CD1c-positive myeloid dendritic cell (primary cell): ENCODE data around the gene IGF2.

Source experiments
- DNase-seq: peaks from one replicate; pipeline ENCODE4 v3.0.0-alpha.2; 2016; ENCODE audit errors: extremely low spot score

The IGF2 gene

DNA sequence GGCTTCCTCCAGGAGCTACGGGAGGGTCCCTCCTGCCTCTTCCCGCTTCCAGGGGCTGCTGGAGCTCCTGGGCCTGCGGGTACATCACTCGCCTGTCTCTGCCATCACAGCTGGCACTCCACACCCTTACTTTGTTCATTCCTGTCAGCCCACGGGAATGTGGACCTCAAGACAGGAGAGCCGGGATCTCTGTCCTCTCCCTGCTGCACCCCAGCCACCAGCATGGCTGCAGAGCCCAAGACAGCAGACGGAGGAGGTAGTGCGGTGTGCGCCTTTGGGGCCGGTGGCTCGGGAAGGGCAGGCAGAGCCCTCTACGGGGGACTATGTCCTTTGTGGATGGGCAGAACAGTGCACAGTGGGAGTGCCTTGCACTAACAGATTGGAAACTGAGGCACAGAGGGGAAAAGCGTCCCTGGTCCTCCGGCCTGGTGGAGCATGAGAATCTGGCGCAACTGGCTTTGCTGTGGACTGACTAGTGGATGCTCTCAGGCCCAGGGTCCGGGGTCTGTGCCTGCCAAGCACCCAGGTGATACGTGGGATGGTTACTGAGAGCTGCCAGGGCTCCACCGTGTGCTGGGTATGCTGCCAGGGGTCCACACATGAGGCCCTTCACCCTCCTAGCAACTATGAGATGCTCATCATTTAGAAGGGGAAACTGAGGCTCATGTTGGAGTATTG, 47.3 kb downstream of the IGF2 start:
- DNase-seq: no peak

DNA sequence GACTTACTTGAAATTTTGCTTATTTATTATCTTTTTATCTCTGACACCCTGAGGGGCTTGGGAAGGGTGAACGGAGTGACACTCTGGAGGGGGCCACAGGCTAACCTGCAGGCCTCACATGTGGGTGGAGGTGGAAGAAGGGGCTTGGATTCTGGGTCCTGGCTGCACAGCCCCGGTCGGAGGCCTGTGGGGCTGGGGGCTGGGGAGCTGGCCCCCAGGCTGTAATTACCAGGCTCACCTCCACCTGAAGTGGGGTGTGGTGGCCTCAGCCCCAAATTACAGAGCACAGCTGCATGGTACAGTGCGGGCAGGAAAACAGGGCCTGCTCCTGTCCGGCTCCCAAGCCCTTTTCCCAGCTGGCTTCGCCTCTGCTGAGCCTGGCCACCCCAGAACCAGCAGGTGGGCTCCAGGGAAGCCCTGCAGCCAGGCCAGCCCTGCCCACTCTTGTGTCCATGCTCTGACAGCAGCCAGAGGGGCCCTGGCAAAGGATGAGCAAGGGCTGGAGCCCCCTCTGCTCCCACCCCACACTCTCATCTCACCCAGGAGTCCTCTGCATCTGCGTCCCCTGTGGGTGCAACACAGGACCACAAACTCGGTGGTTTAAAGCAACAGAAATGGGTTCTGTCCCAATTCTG, 48.0 kb downstream of the IGF2 start:
- no peak for DNase-seq

DNA sequence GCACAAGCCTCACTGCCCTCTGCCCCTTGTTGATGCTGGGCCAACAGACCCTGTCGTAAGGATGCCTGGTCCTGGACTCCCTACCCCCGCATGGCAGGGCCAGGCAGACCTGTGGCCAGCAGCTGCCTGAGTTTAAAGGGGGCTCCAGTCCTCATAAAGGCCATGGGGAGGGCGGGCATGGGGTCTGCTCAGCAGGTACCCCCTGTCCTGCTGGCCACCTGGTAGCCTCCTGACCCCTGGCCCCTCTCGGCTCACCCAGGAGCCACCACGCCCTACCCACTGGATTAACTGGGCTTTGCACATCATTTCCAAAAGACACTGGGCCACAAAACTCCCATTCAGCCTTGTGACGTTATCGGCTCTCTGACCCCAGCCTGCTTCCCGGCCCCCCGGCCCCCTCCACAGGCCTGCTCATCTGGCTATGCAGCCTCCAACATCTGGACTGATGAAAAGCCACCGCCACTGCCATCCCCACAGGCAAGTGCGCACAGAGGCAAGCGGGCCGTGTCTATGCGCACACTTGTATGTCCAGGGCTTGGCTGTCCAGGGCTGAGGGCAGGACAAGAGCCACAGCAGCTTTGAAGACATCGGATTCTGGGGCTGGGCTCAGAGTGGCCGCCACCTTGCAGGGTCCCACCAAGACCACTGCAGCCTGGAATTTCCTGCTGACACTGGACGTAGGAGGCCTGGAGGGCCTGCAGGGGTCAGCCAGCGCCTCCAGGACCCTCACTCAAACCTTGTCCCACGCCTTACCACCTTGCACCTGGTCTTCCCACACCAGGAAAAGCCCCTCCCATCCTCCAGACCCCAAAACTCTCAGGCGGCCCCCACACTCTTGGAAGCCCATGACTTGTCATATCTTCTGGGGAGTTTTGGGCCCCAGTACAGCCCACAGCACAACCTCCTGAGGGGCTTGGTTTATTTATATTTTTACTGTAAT, 48.7 kb downstream of the IGF2 start:
- DNase-seq: no peak

DNA sequence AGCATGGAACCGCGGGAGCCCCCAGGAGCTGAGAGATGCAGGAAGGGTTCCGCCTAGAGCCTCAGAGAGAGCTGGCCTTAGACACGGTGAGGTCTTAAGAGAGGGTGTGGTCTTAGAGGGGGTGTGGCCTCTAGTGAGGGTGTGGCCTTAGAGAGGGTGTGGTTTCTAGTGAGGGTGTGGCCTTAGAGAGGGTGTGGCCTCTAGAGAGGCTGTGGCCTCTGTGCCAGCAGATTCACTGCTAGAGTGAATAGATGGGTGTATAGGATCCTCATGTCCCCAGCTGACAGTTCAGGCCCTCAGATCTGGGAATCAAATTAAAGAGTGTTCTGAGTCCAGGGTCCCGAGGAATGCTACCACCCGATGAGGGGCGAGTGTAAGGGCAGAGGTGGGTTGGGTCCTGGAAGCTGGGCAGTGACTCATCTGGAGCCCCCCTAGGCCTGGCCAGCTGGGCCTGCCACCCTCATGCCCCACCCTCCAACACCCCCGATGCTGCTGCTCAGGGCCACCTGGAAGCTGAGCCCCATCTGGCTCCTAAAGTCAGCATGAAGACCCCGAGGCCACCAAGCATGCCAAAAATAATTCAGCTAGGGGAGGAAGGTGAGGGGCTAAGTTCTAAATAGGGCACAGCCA, 49.5 kb downstream of the IGF2 start:
- peak; percentile 57 for DNase-seq

DNA sequence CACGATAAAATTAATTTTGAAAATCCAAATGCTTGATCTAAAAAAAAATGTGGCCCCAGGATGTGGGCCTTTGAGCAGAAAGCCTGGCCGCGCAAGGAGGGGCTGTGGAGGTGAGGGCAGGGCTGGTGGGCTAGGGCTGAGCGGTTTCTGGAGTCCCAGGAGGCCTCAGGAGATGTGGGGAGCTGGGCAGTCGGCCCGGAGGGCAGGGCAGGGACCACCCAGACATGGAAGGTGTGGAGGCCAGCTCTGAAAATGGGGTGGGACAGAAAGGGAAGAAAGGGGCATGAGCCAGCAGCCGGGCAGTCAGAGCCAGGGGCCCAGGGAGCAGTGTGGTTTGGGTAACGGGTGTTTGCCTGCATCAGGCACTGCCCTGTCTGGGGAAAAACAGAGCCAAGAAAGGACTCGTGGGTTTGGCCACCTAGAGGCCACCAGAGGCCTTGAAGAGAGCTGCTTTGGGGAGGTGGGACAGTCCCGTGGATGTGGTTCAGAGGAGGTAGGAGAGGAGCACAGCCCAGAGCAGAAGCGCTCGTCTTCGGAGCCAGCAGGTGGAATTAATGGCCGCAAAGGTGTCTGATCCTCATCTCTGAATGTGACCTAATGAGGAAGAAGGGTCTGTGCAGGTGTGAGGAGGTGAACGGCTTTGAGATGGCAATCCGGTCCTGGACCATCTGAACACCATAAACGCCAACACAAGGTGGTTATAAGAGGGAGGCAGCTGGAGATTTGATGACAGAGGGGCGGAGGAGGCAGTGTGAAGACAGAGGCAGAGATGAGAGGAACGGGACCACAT, 50.2 kb downstream of the IGF2 start:
- DNase-seq: no peak

DNA sequence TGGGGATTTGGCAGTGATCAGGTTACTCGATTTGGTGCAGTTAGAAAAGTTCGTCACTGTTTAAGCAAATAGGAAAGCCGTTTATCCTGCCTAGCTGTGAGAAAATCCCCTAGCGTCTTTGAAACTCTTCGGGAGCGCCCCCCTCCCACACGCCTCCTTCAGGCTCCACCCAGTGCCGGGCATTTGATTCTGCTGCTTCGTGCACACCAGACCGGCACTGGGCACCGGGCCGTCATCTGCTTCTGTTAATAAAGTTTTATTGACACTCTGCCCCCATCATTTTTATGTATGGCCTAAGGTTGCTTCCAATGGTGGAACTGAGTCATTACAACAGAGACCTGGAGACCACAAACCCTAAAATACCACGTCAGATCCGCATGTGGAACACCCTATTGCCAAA, 50.9 kb downstream of the IGF2 start:
- DNase-seq: no peak

DNA sequence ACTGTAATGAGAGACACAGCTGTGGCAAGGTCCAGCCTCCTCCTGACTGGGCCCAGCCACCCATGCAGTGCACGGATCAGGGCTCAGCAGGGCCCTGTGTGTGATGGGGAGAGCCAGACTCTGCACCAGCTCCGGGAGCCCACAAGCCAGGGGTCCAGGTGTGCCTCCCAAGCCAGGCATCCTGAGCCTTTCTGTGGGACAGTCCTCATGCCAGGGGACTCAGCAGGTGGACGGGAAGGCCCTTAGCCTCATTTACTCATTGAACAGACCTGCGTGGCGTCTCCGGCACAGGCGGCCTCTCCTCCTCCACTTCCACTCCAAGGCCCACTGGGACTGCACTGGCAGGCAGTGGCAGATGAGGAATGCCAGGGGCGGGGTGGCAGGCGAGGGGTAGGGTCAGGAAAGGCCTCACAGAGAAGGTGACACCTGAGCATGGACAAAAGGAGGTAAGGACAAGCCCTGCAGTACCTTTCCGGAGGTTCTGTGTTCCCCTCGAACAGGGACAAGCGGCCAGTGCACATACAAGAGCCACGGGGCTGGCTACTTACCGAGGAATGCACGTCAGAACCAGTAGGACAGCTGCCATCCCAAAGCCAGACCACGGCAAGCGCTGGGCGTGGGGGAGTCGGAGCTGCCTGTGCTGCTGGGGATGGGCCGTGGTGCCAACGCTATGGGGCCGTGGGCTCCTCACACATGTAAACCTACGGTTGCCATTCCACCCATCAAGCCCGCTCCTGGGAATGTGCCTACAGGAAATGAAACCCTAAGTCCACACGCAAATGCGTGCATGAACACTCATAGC, 52.7 kb downstream of the IGF2 start:
- no peak for DNase-seq

DNA sequence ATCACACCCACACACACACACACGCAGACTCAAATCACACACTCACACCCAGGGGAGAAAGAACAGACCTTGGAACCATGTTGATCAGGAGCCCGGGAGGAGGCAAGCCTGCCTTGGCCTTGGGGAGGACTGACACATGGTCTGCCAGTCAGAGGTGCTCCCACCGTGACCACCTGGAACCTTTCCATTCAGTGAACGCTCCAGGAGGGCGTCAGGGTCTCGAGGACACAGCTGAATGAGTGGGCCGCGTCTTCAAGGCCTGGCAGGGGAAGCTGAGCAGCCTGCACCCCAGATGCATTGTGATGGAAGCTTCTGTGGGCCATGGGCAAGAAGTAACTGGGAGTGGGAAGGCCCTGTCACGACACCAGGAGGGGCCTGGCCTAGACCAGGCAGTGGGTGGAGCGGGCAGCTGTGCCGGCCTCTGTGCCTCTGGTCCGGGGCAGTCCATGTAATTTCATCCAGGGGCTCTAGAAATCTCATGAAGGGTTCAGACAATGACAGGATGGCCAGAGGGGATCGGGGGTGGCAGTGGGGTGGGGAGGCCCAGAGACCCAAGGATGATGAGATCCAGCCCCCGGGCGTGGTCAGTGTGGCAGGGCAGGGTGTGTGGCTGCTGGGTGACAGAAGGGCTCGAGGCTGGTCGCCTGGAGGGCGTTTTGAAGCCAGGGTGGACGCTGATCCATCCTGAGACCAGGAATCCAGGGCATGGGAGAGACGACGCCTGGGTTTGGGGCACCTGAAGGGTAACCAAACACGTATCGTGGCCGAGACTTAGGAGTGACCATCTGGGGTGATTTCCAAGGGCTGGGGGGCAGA, 53.7 kb downstream of the IGF2 start:
- no peak for DNase-seq

DNA sequence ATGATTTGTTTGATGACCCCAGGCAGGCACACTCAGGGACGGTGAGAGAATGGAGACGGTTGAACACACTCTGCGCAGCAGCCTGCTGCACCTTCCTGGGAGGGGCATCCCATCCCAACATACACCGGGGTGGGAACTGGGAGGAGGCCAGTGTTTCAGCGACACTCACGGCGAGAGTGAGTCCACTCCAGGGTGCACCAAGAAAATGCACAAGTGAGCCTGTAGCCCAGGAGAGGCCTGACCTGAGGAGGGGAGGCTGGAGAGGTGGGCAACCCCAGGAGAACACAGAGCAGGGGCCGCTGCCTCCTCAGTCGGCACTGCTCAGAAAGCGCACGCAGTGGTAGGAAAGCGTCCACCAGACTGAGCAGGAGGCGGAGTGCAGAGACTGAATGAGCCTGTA, 54.5 kb downstream of the IGF2 start:
- DNase-seq: no peak
